GM21528 (cell line): Measurements from ENCODE around the gene FSIP1.

Experiments used
- ATAC-seq: cut with Tn5 transposase; IDR thresholded peaks from one replicate; pipeline ENCODE4 v1.9.1; 2021; ENCODE audit warnings: mild to moderate bottlenecking, moderate library complexity; ENCODE audit not compliant: unreplicated experiment, low FRiP score

The FSIP1 gene

GRCh38 chr15:39657668-39658067 is 125.0 kb downstream of the FSIP1 start:
- ATAC-seq: no peak

- no peak for ATAC-seq
These were observed 125.5 kb downstream of the FSIP1 start for GRCh38 chr15:39657181-39657580.

DNA sequence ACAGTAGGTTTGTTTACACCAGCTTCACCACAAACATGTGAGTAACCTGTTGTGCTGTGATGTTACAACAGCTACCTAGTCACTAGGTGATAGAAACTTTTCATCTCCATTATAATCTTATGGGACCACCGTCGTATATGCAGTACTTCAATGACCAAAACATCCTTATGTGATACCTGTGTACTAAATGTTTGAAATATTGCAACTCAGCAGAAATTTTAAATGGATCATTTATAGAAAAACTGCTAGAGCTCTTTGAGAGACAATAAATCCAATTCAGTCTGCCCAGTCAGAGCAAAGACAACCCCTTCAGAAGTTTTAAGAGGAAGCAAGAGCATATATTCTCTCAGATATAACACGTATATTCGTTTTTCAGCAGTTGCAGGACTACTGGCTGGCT is 128.3 kb downstream of the FSIP1 start:
- no peak for ATAC-seq

- ATAC-seq: no peak
These were observed 130.8 kb downstream of the FSIP1 start for GRCh38 chr15:39651881-39652280.

DNA sequence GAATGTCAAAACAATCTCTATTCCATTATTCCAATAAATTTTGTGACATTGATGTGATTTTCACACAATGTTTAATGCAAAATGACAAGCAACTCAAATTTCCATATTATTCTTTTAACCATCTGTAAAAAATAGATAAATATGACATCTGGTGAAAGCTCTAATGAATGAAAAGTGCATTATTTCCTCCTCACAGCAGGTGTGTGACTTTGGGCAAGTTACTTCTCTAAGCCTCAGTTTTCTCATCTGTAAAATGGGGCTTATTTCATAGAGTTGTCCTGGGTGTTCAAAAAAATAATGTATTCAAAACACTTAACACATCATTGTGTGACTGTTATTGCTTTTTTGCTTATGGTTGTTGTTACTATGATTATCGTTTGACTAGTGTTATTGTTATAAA is 131.3 kb downstream of the FSIP1 start:
- ATAC-seq: no peak

DNA sequence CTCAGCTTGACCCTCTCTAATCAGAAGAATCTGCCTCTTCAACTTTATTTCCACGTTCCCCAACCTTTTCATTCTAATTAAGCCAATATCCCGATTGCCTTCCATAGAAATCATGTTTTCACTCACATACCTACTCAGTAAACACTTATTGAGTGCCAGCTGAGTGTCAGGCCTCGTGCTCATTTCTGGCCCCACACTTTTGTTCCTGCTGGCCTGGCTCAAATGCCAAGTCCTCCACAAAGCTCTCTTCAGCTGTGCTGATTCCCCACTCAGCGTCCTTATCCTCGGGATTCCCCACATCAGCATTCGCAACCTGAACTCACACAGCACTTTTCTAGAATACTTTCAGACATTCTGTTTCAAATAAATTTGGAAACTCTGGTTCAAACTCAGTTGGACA is 132.9 kb downstream of the FSIP1 start:
- no peak for ATAC-seq

GRCh38 chr15:39646425-39646824 is 136.2 kb downstream of the FSIP1 start:
- no peak for ATAC-seq

GRCh38 chr15:39645976-39646257 is 136.7 kb downstream of the FSIP1 start:
- no peak for ATAC-seq

- no peak for ATAC-seq
These were observed 137.3 kb downstream of the FSIP1 start for GRCh38 chr15:39645138-39645975.

DNA sequence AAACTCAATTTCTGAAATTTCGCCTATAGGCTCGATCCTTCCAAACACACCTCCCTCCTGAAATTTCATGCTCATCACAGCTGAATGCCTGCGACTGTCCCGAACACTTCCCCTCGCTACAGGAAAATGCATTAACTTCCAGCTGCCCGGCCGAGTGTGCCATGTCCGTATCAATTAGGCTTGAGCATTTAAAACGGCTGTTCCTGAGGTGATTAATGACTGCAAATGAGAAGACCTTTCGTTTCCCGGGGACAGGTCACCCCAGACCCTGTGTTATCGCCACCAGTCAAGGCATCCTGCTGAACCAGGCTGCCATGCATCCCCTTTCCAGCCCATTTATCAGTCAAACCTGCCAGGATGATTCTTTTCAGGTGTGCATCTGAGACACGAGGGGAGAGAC is 138.5 kb downstream of the FSIP1 start:
- no peak for ATAC-seq

GRCh38 chr15:39643727-39644126 is 138.9 kb downstream of the FSIP1 start:
- ATAC-seq: no peak

- no peak for ATAC-seq
These were observed 140.5 kb downstream of the FSIP1 start for GRCh38 chr15:39642011-39642640.

DNA sequence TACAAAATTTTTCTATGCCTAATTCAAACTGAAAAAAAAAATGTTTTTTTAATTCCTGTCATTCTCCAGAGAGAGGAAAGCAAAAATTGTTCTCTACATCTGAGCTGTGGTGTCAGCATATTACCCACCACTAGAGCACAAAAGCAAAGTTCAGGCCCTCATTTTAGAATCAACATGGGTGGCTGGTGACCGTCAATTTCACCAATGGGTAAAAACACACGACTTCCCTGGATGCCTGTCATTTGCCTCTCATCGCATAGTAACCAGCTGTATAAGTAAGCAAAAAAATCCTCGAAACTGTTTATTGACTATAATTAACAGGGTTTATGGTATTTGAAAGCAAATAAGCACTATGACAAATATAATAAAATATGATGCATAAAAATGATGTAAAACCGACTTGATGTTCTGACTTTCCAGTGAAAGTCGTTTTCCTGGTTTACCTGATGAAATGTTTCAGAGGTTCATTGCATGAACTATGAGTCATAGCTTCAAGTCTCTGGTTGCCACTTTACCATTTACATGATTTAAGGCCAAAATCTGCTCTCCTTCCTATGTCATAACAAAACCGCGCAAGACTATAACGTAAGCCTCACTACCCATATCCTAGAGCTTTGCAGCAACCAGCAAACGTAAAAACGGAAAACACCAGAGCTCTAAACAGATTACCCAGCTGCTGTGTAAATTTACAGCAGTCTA is 141.3 kb downstream of the FSIP1 start:
- ATAC-seq: no peak

- ATAC-seq: no peak
These were observed 142.0 kb downstream of the FSIP1 start for GRCh38 chr15:39640665-39641064.

GRCh38 chr15:39639037-39639436 is 143.6 kb downstream of the FSIP1 start:
- ATAC-seq: no peak

DNA sequence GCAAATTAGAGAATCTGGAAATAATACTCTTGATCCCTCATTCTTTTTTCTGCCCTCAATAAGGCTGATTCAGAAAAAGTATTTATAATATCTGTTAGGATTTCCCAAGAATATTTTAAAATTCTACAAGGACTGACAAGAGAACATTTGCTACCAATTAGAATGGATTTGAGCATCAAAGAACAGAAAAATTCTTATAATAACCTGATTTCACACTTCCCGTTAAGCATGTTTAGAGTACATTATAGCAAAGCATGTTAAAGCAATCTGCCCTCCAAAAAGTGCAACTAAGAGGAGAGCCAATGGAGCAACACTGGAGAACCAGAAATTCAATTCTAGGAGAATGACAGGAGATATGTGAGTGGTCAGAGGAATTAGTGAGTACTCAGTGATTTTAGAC is 144.6 kb downstream of the FSIP1 start:
- no peak for ATAC-seq

DNA sequence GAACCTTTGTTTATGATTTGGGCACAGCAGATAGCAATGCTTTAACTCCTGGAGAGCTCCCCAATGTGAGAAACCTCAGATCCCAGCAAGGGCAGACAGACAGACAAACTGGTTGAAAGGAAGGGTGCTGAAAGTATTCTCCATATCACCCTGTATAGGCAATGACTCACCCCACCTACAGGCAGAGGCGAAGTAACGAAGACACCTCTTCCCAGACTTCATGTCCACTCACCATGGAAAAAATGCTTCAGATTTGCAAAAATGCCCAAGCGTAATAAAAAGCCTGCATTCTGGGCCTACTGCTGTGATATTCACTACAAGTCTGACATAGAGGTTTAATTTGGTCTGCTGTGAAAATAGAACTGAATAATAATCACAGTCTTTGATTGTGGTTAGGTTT is 151.3 kb downstream of the FSIP1 start:
- no peak for ATAC-seq

DNA sequence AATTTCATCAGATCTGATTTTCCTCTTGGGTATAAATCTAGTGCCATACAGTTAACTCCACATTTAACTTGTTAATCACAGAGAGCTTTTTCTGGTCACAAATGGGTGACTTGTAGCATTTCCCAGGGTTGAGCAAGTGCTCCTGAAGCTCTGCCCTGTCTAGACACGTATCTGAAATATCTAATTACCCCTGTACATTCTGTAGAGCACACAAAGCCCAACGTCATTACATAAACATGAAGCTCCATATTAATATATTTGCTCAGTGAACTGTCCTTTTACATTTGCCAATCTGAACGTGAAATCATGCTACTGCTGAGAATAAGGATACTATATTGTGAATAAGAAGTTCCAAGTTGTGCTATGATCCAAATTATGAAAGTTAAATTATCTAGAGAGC is 152.7 kb downstream of the FSIP1 start:
- ATAC-seq: no peak

- ATAC-seq: no peak
These were observed 153.3 kb downstream of the FSIP1 start for GRCh38 chr15:39629371-39629770.

GRCh38 chr15:39628546-39629257 is 153.9 kb downstream of the FSIP1 start:
- no peak for ATAC-seq

- ATAC-seq: no peak
These were observed 154.5 kb downstream of the FSIP1 start for GRCh38 chr15:39628144-39628508.
